Mucosa of gallbladder (tissue), 1 donor: ENCODE data around the gene ZNF394. TPM values are rescaled to one million over a fixed set of nuclear protein-coding genes. Genes with fewer than 3 reads are reported as not detected.
"Not testable (repeated sequence)": the region's sequence is repeated elsewhere in the genome, so short reads cannot be mapped to it uniquely, and the experiment has no call there.

Source experiments
- DNase-seq: peaks from one replicate; pipeline ENCODE4 v3.0.0-alpha.2; 2020; ENCODE audit warnings: low spot score
- total RNA-seq: library from RNA; stranded (reverse); gene quantifications from one replicate; pipeline ENCODE4 v1.2.1, GENCODE V29; 2021
- donor health status: DM: no; HTN: no; CAD: no.

The ZNF394 gene
- 27.3 TPM for total RNA-seq

- DNase-seq: peak; percentile 92
Observed at GRCh38 chr7:99499721-99500636, at the start of gene ZNF394. TSS of gene ZNF394 (minus strand) at chr7:99500281. CDS start at chr7:99500093, 188 bp downstream.

- not testable (repeated sequence) for DNase-seq
Observed at GRCh38 chr7:99549545-99549944, 49.5 kb upstream of the ZNF394 start.

- not testable (repeated sequence) for DNase-seq
Observed at GRCh38 chr7:99545308-99545707, 45.2 kb upstream of the ZNF394 start.

- DNase-seq: no peak
Observed at GRCh38 chr7:99543916-99544315, 43.8 kb upstream of the ZNF394 start.

GRCh38 chr7:99543081-99543671 lies 43.1 kb upstream of the ZNF394 start:
- DNase-seq: no peak

GRCh38 chr7:99541212-99541611 lies 41.1 kb upstream of the ZNF394 start:
- no peak for DNase-seq

- DNase-seq: no peak
Observed at GRCh38 chr7:99540542-99540941, 40.5 kb upstream of the ZNF394 start.

GRCh38 chr7:99539213-99539811 lies 39.2 kb upstream of the ZNF394 start:
- no peak for DNase-seq

- DNase-seq: no peak
Observed at GRCh38 chr7:99535667-99536066, 35.6 kb upstream of the ZNF394 start.

GRCh38 chr7:99531354-99531765 lies 31.3 kb upstream of the ZNF394 start:
- DNase-seq: no peak

GRCh38 chr7:99525713-99526440 lies 25.8 kb upstream of the ZNF394 start:
- DNase-seq: no peak

GRCh38 chr7:99521399-99521798 lies 21.3 kb upstream of the ZNF394 start:
- DNase-seq: no peak

- no peak for DNase-seq
Observed at GRCh38 chr7:99514050-99514449, 14.0 kb upstream of the ZNF394 start.

GRCh38 chr7:99505324-99505662 lies 5.2 kb upstream of the ZNF394 start:
- no peak for DNase-seq

- peak; percentile 98 for DNase-seq
Observed at GRCh38 chr7:99504603-99505323, 4.7 kb upstream of the ZNF394 start, which contains the start of gene ZKSCAN5. TSS of gene ZKSCAN5 (plus strand) at chr7:99504662. CDS start at chr7:99506045, 1,383 bp downstream.

- DNase-seq: no peak
Observed at GRCh38 chr7:99504281-99504602, 4.2 kb upstream of the ZNF394 start.

- not testable (repeated sequence) for DNase-seq
Observed at GRCh38 chr7:99501236-99501635, 1.2 kb upstream of the ZNF394 start.

- no peak for DNase-seq
Observed at GRCh38 chr7:99500637-99501009, 542 bp upstream of the ZNF394 start.

GRCh38 chr7:99499371-99499720 lies 735 bp downstream of the ZNF394 start:
- DNase-seq: no peak

GRCh38 chr7:99498546-99498944 lies 1.5 kb downstream of the ZNF394 start:
- no peak for DNase-seq

GRCh38 chr7:99497766-99498545 lies 2.1 kb downstream of the ZNF394 start:
- DNase-seq: no peak
